ENCODE results near the gene ZNF451. TPM values are rescaled to one million over a fixed set of nuclear protein-coding genes. Genes with fewer than 3 reads are reported as not detected.

ZNF451 gene
- total RNA-seq, 1 donor: 47.1 TPM

- DNase-seq (ENCODE audit: low read depth in 2 of 3, low spot score in 2 of 3): no peak
Measured at GRCh38 chr6:57147955-57148858, 58.2 kb downstream of the ZNF451 start.

GRCh38 chr6:57158658-57159057, 68.7 kb downstream of the ZNF451 start:
- DNase-seq (ENCODE audit: low read depth in 2 of 3, low spot score in 2 of 3): no peak

DNA sequence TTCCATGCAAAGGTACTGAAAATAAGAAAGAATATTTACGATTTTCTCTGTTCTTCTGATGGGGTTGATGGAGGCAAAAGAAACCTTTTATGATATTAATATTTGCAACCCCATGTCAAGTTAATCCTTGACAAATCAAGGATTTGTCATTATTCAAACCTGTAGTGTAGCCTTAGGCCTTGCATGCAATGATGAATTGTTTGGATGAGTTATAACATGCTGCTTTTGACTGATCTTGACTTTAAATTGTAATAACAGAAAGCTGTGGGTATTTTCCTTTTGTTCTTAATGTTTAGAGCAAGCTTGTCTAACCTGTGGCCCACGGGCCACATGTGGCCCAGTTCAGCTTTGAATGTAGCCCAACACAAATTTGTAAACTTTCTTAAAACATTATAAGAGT, 69.1 kb downstream of the ZNF451 start:
- DNase-seq (ENCODE audit: low read depth in 2 of 3, low spot score in 2 of 3): no peak

GRCh38 chr6:57162028-57162427, 72.0 kb downstream of the ZNF451 start:
- no peak for DNase-seq (ENCODE audit: low read depth in 2 of 3, low spot score in 2 of 3)

DNA sequence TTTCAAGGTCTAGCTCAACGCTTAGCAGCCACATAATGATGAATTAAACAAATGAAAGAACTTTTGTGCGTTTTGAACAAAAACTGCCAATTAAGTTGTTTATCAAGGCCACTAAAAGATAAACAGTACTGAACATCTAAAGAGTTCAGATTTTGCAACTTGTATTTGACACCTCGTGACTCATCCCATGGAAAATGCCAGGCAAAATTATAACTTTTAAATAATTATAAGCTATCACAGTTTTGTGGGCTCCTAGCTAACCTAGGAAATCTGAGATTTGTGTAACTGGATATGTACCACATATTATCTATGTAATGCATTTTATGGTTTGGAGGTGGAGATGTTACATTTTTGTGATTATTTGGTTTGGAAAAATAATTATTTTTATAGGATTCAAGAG, 72.5 kb downstream of the ZNF451 start:
- no peak for DNase-seq (ENCODE audit: low read depth in 2 of 3, low spot score in 2 of 3)

DNA sequence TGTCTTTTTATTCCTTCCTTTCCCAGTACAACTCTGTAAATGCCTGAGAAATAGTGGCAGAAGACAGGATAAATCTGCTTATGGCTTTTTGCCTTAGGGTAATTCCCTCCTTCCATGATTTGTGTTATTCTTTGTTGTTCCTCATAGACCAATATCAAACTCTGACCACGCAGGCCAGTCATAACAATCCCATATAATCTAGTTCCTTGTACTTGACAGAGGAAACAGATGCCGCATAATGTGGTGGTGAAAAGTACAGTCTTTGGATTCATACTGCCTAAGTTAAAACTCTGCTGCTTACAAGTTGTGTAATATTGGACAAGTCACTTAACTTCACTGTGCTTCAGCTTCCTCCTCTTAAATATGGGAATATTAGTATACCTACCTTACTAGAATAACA, 74.0 kb downstream of the ZNF451 start:
- DNase-seq (ENCODE audit: low read depth in 2 of 3, low spot score in 2 of 3): no peak

DNA sequence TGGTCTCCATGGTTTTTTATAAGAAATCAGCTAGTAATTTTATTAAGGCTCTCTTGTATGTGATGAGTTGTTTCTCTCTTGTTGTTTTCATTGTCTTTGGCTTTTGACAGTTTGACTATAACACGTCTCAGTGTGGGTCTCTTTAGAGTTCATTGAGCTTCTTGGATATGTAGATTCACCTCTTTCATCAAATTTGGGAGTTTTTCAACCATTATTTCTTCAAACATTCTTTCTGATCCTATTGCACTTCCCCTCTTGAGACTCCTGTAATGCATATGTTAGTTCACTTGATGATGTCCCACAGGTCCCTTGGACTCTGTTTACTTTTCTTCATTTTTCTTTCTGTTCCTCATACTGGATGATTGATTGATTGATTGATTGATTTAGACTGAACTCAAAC, 75.1 kb downstream of the ZNF451 start:
- no peak for DNase-seq (ENCODE audit: low read depth in 2 of 3, low spot score in 2 of 3)

- peak; percentile 58 to 96 (median 89) for DNase-seq (ENCODE audit: low read depth in 2 of 3, low spot score in 2 of 3)
Measured at GRCh38 chr6:57172136-57173055, 82.4 kb downstream of the ZNF451 start, which contains the start of gene BAG2. Gene BAG2, plus strand, starts transcription at chr6:57172326. Its CDS starts 372 bp downstream, at chr6:57172698.

- DNase-seq (ENCODE audit: low read depth in 2 of 3, low spot score in 2 of 3): peak; percentile 5 to 36 (median 18)
Measured at GRCh38 chr6:57173056-57173885, 83.3 kb downstream of the ZNF451 start.

DNA sequence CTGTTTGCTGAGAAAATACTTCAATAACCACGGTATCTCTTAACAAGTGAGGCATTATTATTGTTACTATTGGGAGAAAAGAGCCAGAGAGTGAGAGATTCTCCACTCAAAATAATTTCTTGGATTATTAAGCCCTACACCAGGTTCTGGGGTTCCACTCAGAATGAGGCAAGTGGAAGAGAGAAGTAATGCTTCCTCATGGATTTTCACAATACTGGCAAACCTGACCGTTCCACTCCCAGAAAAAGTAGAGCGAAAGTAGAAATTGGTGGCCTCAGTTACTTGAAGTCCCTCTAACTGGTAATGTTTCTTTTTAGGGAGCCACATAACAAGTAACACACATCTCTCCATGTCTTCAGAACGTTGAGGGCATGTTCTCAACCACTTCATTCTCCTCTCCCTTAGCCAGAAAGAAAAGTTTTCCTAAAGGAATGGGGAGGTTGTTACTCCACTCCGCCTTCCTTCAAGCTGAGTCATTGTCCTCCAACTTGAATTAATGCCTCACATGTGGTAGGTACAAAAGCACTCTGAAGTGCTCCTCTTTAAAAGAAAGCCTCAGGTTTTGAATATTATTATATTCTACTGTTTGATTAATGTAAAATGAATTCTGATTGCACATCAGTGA, 84.0 kb downstream of the ZNF451 start:
- no peak for DNase-seq (ENCODE audit: low read depth in 2 of 3, low spot score in 2 of 3)

GRCh38 chr6:57174511-57174907, 84.5 kb downstream of the ZNF451 start:
- no peak for DNase-seq (ENCODE audit: low read depth in 2 of 3, low spot score in 2 of 3)

DNA sequence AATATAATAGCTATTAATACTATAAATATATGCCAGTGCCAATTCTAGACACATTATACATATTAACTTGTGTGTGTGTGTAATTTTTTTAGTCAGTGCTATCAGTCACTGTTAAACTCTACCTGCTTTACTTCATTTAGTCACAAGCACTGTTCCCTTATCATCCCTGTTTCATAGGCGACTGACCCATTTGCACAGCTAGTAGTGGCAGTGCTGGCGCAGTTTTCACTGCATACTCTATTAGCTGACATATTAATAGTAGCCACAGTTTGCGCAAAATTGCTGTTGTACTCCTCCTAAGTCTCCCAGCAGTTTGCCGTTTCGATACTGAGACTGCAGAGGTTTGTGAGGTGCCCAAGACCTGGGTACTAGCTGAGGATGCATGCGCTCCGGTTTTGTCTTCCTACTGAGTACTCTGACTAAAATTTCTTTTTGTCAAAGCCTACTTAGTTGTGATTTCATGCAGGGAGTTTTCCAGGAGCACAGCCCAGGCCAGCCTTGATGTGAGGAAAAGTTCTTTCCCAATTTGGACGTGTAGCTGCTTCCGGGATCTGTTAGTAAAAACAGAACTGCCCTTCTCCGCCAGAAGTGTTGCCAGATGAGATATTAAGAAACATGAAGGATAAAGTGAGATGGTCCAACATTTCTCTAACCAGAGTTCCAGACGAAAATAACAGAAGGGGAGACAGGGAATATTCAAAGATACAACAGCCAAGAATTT, 87.7 kb downstream of the ZNF451 start:
- no peak for DNase-seq (ENCODE audit: low read depth in 2 of 3, low spot score in 2 of 3)

DNA sequence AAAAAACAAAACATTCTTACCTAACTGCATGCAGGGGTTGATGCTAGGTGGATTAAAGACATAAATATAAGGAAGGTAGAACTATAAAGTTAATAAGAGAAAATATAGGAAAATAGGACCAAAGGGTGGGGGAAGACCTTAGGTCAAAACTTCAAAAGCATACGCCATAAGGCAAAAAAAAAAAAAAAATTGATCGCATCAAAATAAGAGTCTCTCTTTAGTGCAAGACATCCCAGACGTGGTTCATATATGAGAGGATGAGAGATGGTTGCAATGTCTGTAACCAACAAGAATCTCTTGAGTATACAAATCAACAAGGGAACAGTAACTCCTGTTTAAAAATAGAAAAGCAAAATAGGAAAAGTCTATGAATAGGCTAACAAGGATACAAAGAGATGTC, 90.6 kb downstream of the ZNF451 start:
- DNase-seq (ENCODE audit: low read depth in 2 of 3, low spot score in 2 of 3): no peak

GRCh38 chr6:57182017-57182432, 92.0 kb downstream of the ZNF451 start:
- no peak for DNase-seq (ENCODE audit: low read depth in 2 of 3, low spot score in 2 of 3)

DNA sequence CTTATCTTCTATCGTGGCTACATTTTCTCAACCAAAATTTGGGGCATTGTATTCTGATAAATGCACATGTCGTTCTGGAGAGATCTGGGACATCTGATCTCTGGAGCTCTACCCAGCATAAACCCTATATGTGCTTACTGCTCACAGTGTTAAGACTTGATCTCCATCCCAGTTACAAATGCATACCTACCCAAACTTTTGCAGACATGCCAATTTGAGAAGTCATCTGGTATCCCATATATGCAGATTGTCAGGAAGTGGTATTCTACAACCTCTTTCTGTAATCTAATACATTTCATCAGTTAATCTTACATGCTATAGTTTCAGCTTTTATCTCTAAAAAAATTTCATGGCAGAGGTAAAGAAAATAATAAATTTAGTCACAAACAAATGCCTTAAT, 93.3 kb downstream of the ZNF451 start:
- DNase-seq (ENCODE audit: low read depth in 2 of 3, low spot score in 2 of 3): no peak

- peak in 1 of 3 donors; percentile 23 for DNase-seq (ENCODE audit: low read depth in 2 of 3, low spot score in 2 of 3)
Measured at GRCh38 chr6:57190140-57190539, 100.2 kb downstream of the ZNF451 start.

DNA sequence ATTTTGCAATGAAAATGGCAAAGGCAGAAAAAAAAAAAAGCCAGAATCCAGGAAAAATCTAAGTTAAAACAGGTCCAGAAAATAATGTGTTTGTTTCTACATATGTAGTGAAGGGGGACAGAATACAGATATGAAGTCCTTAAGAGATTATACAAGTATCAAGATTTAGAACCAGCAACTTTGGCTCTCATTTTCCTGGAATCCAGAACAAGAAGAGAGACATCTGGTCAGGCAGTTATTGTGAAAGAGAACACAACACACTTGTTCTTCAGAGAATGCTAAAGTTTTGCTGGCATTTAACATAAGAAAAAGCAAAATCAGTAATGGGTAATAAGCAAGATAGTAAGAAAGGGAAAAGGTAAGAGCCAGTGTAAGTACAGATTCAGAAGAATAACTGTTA, 103.2 kb downstream of the ZNF451 start:
- no peak for DNase-seq (ENCODE audit: low read depth in 2 of 3, low spot score in 2 of 3)

DNA sequence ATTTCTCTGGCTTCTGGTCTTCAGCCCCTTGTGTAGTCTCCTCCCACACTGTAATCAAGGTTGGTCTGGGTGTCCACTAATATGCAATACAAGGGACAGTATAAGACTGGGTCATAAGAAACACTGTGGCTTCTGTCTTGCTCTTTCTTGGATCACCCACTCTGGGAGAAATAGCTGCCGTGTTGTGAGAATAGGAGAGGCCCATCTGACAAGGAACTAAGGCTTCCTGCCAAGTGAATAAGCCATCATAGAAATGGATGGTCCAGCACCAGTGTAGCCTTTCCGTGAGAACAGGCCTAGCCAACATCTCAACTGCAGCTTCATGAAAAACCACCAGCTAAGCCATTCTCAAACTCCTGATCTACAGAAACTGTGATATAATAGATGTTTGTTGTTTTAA, 105.5 kb downstream of the ZNF451 start:
- no peak for DNase-seq (ENCODE audit: low read depth in 2 of 3, low spot score in 2 of 3)

DNA sequence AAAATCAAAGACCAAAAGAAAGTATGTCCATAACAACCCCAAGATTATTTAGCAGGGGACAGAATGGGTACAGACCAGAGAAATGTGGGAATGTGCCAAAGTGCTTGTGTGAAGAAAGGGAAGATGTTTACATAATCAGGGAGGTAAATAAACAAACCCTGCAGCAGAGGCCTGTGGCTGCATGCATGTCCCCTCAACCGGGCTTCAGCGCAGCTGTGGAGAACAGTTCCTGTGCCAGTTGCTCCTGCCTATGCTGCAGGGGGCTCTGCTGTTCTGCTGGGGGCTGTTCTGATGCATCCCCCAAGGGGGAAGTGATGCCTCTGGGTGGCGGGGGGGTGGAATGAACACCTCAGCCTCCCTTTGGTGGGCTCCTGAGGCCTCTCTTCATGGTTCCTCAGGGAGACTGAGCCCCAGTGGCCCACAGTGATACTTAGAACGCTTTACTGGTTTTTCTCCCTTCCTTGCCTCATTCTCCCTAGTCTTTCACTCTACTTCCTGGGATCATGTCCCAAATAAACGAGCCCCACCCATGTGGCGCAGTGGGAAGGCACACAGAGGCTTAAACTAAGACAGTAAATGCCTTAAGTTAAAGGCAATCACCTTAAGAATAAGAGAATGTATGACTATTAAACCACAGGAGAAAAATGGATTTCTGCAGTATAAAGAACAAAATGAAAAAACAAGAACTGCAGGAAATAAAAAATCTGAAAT, 109.1 kb downstream of the ZNF451 start:
- DNase-seq (ENCODE audit: low read depth in 2 of 3, low spot score in 2 of 3): no peak

Measured in hematopoietic multipotent progenitor cell (in vitro differentiated cells).